B cell (primary cell): ENCODE measurements around the gene CHRNG. TPM values are rescaled to one million over a fixed set of nuclear protein-coding genes. Genes with fewer than 3 reads are reported as not detected.

Experiments used
- ATAC-seq: fragments of 200-7000 bp; cut with Tn5 transposase; one replicate; pipeline ENCODE4 v1.10.0; 2021; ENCODE audit warnings: low read depth, mild to moderate bottlenecking, moderate number of reproducible peaks, moderate library complexity
- CTCF ChIA-PET: fragments of 350-600 bp; sonication (Branson Sonifier 250); formaldehyde crosslinking; loops from one replicate; lab custom pipeline; 2021; ENCODE audit warnings: antibody characterized with exemption, inconsistent platforms; lab: Charles Lee
- POLR2A ChIA-PET: fragments of 350-600 bp; sonication (Branson Sonifier 250); formaldehyde crosslinking; loops from one replicate; lab custom pipeline; 2021; ENCODE audit warnings: antibody characterized with exemption; lab: Charles Lee
- DNase-seq: peaks from one replicate; pipeline ENCODE4 v3.0.0; 2013
- H2AFZ ChIP-seq: 2 replicates; pipeline ENCODE4 v1.6.1; 2012; ENCODE audit warnings: mild to moderate bottlenecking, low read depth, low read length; ENCODE audit not compliant: insufficient read depth, poor library complexity, severe bottlenecking
- H3K27ac ChIP-seq, 2 donors: 1 replicate in 1 of 2; 2 replicates in 1 of 2; pipeline ENCODE4 v1.5.1; 2012 to 2013; ENCODE audit warnings: low read length in 2 of 2, mild to moderate bottlenecking in 2 of 2, moderate library complexity in 1 of 2
- H3K27me3 ChIP-seq, 4 experiments: fragments of 200-600 bp in 1 of 4; sonication (generic) in 1 of 4; replicated peaks in 1 of 4; 1 replicate in 2 of 4; 2 replicates in 2 of 4; pipeline versions ENCODE4 v1.6.1 to v1.7.0; 2013 to 2016; ENCODE audit warnings: low read length in 3 of 4, mild to moderate bottlenecking in 2 of 4, mixed read lengths in 1 of 4, moderate library complexity in 1 of 4; ENCODE audit not compliant: insufficient read depth in 4 of 4, control insufficient read depth in 3 of 4; ENCODE audit errors: control extremely low read depth in 1 of 4
- H3K36me3 ChIP-seq, 2 experiments: replicated peaks in 1 of 2; 1 replicate in 1 of 2; 2 replicates in 1 of 2; pipeline versions ENCODE4 v1.6.1 to v1.7.1; 2013; ENCODE audit warnings: low read length in 1 of 2; ENCODE audit not compliant: insufficient read depth in 2 of 2, control insufficient read depth in 1 of 2; ENCODE audit errors: control extremely low read depth in 1 of 2, extremely low read depth in 1 of 2
- H3K4me1 ChIP-seq, 2 donors: fragments of 200-600 bp in 1 of 2; sonication (generic) in 1 of 2; 1 replicate in 1 of 2; 2 replicates in 1 of 2; pipeline versions ENCODE4 v1.5.1 to v1.6.1; 2013 to 2017; ENCODE audit warnings: low read length in 2 of 2; ENCODE audit not compliant: control insufficient read depth in 2 of 2, insufficient read depth in 2 of 2
- H3K4me2 ChIP-seq: replicated peaks from 2 replicates; pipeline ENCODE3; 2012; ENCODE audit warnings: mild to moderate bottlenecking, low read depth, low read length; ENCODE audit not compliant: poor library complexity, severe bottlenecking
- H3K4me3 ChIP-seq, 5 experiments: fragments of 200-600 bp in 1 of 5; sonication (generic) in 1 of 5; 1 replicate in 3 of 5; 2 replicates in 2 of 5; pipeline versions ENCODE4 v1.5.1 to v1.7.0; 2011 to 2016; ENCODE audit warnings: low read length in 4 of 5, mild to moderate bottlenecking in 4 of 5, low read depth in 2 of 5, control low read depth in 1 of 5, moderate library complexity in 1 of 5; ENCODE audit not compliant: insufficient read depth in 1 of 5; ENCODE audit errors: control extremely low read depth in 1 of 5, extremely low read depth in 1 of 5
- H3K79me2 ChIP-seq: fragments of 200-600 bp; sonication (generic); one replicate; pipeline ENCODE4 v1.6.0; 2016; ENCODE audit warnings: low read length; ENCODE audit not compliant: control insufficient read depth, insufficient read depth
- H3K9ac ChIP-seq: fragments of 200-600 bp; sonication (generic); 2 replicates; pipeline ENCODE4 v1.6.1; 2017; ENCODE audit warnings: mild to moderate bottlenecking, low read length, moderate library complexity
- H3K9me3 ChIP-seq, 3 donors: one replicate each; pipeline versions ENCODE4 v1.6.1 to v1.7.1; 2013; ENCODE audit warnings: low read length in 2 of 3; ENCODE audit not compliant: control insufficient read depth in 2 of 3, insufficient read depth in 1 of 3; ENCODE audit errors: control extremely low read depth in 1 of 3
- H4K20me1 ChIP-seq: 2 replicates; pipeline ENCODE4 v1.6.0; 2012; ENCODE audit warnings: mild to moderate bottlenecking, low read length; ENCODE audit not compliant: insufficient read depth, control insufficient read depth, poor library complexity, severe bottlenecking
- H3K27ac Mint-ChIP-seq: one replicate; pipeline ENCODE4 v1.8.0; 2021; ENCODE audit warnings: mixed read lengths
- H3K27me3 Mint-ChIP-seq: one replicate; pipeline ENCODE4 v1.8.0; 2021; ENCODE audit warnings: mixed read lengths
- H3K4me1 Mint-ChIP-seq: one replicate; pipeline ENCODE4 v1.8.0; 2021; ENCODE audit warnings: mixed read lengths
- H3K4me3 Mint-ChIP-seq: one replicate; pipeline ENCODE4 v1.8.0; 2021; ENCODE audit warnings: mixed read lengths
- H3K9me3 Mint-ChIP-seq: one replicate; pipeline ENCODE4 v1.8.0; 2022; ENCODE audit warnings: mixed read lengths; ENCODE audit not compliant: insufficient read depth
- EZH2 ChIP-seq: IDR thresholded peaks from 2 replicates; pipeline ENCODE4 v1.6.1; 2012; ENCODE audit warnings: borderline replicate concordance, low read depth, mild to moderate bottlenecking, moderate library complexity, low read length; ENCODE audit not compliant: insufficient read depth, poor library complexity, severe bottlenecking
- WGBS: methylation state at CpG from one replicate; pipeline ENCODE4 v1.1.5; 2013; ENCODE audit warnings: missing lambda C conversion rate; ENCODE audit not compliant: insufficient coverage; 5-methylcytosine and 5-hydroxymethylcytosine counted together
- intact Hi-C: fragments of 100-400 bp; cut with micrococcal nuclease; formaldehyde crosslinking; loops from one replicate; pipeline ENCODE4 v1.10.0; 2022
- polyA plus RNA-seq: library from polyadenylated mRNA; depleted of rRNA; stranded (reverse); fragments of >200 nt; gene quantifications from 2 replicates; pipeline ENCODE4 v1.2.3, GENCODE V29; 2012
- total RNA-seq, 2 donors: library from RNA; stranded (reverse); fragments of 120-200 nt in 1 of 2; gene quantifications; 1 replicate in 1 of 2; 2 replicates in 1 of 2; pipeline versions ENCODE4 v1.2.3 to v1.2.4, GENCODE V29; 2013 to 2022
- TF ChIP-seq, protein P1 (sequence below): fragments of 200-600 bp; IDR thresholded peaks from one replicate; pipeline ENCODE4 v1.8.0; 2022; ENCODE audit warnings: antibody characterized with exemption, mild to moderate bottlenecking

The CHRNG gene
- total and polyA plus RNA-seq, 2 donors (not counting 1 experiment from before 2014, with no cell fraction given) = not detected

DNA sequence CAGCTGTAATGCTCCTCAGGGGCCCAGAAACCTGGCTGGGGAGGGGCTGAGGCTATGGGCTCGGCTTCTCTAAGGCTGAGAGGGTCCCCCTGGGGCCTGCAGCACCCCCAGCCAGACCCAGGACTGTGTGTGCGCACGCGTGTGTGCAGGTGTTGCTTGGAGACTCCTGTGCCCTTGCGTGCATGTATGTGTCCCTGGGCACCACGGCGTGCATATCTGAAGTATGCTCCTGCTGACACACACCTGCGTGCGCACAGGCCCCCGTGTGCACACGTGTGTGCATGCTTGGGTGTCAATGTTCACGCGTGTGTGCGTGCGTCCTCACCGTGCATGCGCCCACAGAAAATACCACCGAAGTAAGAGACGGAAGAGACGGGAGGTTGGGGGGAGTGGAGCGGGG, 37.0 kb upstream of the CHRNG start:
- peaks cover 14% of the 10 kb centered on the region for H3K4me1 Mint-ChIP-seq
- ATAC-seq (peak; percentile 50), DNase-seq (peak; percentile 56)
- TF ChIP-seq, protein P1, sequence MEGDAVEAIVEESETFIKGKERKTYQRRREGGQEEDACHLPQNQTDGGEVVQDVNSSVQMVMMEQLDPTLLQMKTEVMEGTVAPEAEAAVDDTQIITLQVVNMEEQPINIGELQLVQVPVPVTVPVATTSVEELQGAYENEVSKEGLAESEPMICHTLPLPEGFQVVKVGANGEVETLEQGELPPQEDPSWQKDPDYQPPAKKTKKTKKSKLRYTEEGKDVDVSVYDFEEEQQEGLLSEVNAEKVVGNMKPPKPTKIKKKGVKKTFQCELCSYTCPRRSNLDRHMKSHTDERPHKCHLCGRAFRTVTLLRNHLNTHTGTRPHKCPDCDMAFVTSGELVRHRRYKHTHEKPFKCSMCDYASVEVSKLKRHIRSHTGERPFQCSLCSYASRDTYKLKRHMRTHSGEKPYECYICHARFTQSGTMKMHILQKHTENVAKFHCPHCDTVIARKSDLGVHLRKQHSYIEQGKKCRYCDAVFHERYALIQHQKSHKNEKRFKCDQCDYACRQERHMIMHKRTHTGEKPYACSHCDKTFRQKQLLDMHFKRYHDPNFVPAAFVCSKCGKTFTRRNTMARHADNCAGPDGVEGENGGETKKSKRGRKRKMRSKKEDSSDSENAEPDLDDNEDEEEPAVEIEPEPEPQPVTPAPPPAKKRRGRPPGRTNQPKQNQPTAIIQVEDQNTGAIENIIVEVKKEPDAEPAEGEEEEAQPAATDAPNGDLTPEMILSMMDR = no peak
- TF ChIP-seq EZH2 = no peak
- no peaks in the 10 kb centered on the region for H3K79me2 ChIP-seq
- no peak overlapping the region for H3K9ac ChIP-seq
- H3K27ac ChIP-seq = no peak overlapping the region
- 7% methylated on average over 15 of the region's 21 CpGs for WGBS
- H3K4me3 ChIP-seq = no peak overlapping the region
- no peak overlapping the region for H2AFZ ChIP-seq
- POLR2A ChIA-PET = no interaction called here
- intact Hi-C loops = no loop called here
- H3K9me3 ChIP-seq = no peaks in the 10 kb centered on the region
- H3K27ac Mint-ChIP-seq = peak overlapping the region; percentile 61
- H3K27me3 Mint-ChIP-seq = peaks cover 44% of the 10 kb centered on the region
- peak overlapping the region; percentile 50 for H3K4me2 ChIP-seq
- H3K4me3 Mint-ChIP-seq = peak overlapping the region; percentile 80
- H3K4me1 ChIP-seq = peaks cover 3 to 11% of the 10 kb centered on the region in 2 donors
- H3K9me3 Mint-ChIP-seq = no peaks in the 10 kb centered on the region
- no peaks in the 10 kb centered on the region for H3K36me3 ChIP-seq
- H4K20me1 ChIP-seq = no peaks in the 10 kb centered on the region
- peaks cover 0 to 46% (median 7%) of the 10 kb centered on the region in 4 experiments for H3K27me3 ChIP-seq
- CTCF ChIA-PET = no interaction called here

DNA sequence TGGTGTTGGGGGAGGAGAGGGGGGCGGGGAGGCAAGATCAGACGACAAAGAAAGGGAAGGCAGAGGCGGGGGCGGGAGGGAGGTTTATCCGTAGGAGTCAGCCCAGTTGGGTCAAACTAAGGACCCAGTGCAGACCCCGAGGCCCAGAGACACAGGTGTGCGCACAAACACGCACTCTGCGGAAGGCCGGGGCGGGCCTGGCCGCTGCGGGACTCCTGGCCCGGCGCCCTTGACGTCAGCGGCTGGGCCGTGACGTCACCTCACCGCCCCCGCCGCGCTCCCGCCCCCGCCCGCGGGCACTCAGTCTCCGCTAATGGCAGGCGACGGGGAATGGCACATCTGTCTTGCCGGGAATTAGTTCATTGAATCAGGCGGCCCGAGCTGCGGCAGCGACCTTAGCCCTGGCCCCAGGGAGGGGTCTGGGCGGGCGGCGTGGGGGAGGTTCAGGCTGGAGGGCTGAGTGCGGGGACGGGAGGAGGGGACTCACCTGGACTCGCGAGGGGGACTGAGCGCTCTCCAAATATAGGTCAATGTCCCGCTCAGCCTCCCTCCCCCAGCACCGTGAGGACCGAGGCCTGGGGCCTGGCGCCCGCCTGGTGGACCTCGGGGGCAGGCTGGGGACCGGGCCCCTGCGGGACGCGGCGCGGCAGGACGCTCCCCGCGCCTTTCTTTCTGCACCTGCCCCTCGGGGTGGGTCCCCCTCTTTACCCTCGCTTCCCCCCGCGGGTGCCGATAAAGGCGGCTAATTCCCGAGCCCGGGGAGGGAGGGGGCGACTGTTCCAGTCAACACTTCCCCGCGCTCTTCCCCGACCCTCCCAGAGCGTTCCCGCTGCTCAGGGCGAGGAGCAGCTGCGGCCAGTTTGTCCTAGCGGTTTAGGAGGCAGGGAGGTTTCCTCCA, 36.3 kb upstream of the CHRNG start:
- TF ChIP-seq EZH2 = no peak
- WGBS = 2% methylated on average over 72 of the region's 75 CpGs
- H3K27ac Mint-ChIP-seq = no peak overlapping the region
- Histone ChIP-seq H3K27ac (no peak overlapping the region), H3K27me3 (peaks cover 0 to 46% (median 7%) of the 10 kb centered on the region in 4 experiments), H3K9me3 (no peaks in the 10 kb centered on the region), H3K9ac (no peak overlapping the region), H3K4me1 (peaks cover 3 to 11% of the 10 kb centered on the region in 2 donors), H3K4me3 (peak overlapping the region in 2 of 5 experiments; percentile 21 to 29), H2AFZ (peak overlapping the region; percentile 46), H3K36me3 (no peaks in the 10 kb centered on the region), H3K79me2 (no peaks in the 10 kb centered on the region), H3K4me2 (peak overlapping the region; percentile 66), H4K20me1 (no peaks in the 10 kb centered on the region)
- ChIA-PET POLR2A (no interaction called here), CTCF (interaction anchor here (1.0 kb wide), 1 partner anchor 16 kb away, joined by 3 read pairs; no protein-coding TSS in a partner anchor)
- intact Hi-C loops = no loop called here
- ATAC-seq (peak; percentile 49), DNase-seq (peak; percentile 69)
- peak overlapping the region; percentile 55 for H3K4me3 Mint-ChIP-seq
- peaks cover 14% of the 10 kb centered on the region for H3K4me1 Mint-ChIP-seq
- H3K27me3 Mint-ChIP-seq = peaks cover 44% of the 10 kb centered on the region
- no peaks in the 10 kb centered on the region for H3K9me3 Mint-ChIP-seq
